RCC 7860 (cell line): ENCODE results near the gene MT1G.
A peak's percentile ranks its signal among the peaks of the same experiment; 100 is the strongest.
"Not testable (repeated sequence)": the region's sequence is repeated elsewhere in the genome, so short reads cannot be mapped to it uniquely, and the experiment has no call there.

Experiments
- DNase-seq: peaks from one replicate; pipeline ENCODE4 v3.0.0-alpha.2; 2015; ENCODE audit warnings: low spot score
- FAIRE-seq: peaks from 2 replicates; lab custom pipeline; 2012; peaks lifted over from hg19 to GRCh38; lab: Jason Lieb, UNC

The MT1G gene

DNA sequence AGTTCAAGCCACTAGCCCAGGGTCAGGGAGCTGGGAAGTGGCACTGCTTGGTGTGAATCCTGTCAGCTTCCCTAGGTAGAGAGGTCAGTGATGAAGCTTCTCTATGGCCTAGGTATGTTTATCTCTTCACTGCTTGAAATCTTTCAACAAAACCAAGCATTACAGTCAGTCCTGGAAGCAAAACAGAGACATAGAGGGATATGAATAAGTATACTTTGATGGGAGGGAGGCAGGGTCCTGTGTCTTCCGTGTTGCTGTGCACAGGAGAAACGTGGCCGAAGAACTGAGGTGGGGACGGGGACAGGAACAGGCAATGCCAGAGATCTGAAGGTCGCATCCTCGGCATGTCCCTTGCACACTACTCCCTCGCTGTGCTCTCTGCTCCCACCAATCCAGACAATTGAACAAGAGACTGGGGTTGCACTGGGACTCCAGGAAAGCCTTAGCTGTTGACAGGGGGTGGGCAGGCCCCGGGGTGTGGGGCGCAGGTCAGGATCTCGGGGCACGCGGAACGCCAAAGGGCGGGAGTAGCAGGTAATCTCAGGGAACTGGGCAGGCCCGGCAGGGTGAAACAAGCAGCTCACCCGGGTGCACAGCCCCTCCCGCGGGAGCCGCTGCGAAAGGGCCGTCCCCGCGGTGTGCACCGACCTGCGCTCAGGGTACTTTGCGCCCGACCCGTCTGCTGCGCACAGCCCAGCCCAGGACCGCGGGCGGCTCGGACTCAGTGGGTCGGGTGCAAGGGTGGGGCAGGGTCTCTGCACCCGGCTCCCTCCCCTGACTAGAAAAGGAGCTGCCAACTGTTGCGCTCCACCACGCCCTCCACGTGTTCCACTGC is 1.4 kb upstream of the MT1G start, which contains the start of gene MT1H:
MT1H (plus strand) TSS at position 810 of the 835 bp plus-strand sequence. CDS start 71 bp downstream, outside the sequence.
- no peak for DNase-seq
- FAIRE-seq: no peak

DNA sequence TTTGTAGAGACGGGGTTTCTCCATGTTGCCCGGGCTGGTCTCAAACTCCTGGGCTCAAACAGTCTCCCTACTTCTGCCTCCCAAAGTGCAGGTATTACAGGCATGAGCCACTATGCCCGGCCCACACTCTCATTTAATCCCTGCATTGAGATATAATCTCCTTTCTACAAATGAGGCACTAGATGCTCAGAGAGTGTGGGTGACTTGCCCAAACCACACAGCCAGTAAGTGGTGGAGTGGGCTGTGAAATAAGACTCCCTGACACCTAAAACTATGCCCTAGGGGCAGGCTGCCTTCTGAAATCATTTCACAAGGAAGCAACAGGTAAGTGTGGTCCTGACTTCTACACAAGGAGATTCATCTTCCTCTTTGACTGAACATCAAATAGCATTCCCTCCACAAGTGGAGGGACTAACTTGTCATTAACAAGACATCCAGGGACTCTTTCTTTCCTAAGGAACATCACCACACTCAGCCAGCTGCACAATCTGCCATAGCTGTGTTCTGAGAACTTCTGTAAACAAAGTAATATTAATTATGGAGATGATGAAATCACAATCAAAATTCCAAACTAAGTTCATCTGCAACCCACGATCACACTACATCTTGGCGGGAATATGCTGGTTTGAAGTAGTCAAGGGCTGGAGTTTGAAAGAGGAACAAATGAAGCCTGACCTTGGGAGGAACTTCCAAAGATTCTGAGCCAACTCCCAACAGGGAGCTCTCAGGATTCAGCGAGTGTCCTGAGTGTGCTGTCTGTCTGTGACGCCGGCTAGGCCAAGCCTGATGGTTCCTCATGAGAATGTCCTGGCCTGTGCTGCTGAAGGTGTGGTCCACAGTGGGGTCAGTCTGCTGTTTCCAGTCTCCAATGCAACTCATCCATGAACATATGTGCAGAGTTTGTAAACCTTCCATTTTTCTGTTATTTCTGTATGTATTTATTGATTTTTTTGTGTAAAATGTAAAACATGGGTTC is 2.3 kb downstream of the MT1G start:
- DNase-seq, FAIRE-seq: not testable (repeated sequence)

DNA sequence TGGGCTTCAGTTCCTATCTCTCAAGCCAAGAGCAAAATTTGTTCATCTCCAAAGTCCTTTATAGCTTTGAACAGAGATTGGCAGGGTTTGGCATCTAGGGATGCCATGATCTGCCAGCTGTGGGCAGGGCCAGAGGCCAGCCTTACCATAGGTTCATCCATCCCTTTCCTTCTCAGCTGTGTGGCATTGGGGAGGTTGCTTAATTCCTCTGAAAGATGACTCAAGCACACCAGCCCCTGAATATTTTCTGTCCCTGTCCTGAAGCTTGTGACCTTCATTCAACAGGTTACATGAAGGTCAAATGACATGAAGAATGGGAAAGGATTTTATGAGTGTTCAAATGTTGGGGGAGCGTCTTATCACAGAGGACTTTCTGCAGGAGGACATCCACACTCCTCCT is 3.4 kb downstream of the MT1G start:
- no peak for DNase-seq
- FAIRE-seq: no peak

DNA sequence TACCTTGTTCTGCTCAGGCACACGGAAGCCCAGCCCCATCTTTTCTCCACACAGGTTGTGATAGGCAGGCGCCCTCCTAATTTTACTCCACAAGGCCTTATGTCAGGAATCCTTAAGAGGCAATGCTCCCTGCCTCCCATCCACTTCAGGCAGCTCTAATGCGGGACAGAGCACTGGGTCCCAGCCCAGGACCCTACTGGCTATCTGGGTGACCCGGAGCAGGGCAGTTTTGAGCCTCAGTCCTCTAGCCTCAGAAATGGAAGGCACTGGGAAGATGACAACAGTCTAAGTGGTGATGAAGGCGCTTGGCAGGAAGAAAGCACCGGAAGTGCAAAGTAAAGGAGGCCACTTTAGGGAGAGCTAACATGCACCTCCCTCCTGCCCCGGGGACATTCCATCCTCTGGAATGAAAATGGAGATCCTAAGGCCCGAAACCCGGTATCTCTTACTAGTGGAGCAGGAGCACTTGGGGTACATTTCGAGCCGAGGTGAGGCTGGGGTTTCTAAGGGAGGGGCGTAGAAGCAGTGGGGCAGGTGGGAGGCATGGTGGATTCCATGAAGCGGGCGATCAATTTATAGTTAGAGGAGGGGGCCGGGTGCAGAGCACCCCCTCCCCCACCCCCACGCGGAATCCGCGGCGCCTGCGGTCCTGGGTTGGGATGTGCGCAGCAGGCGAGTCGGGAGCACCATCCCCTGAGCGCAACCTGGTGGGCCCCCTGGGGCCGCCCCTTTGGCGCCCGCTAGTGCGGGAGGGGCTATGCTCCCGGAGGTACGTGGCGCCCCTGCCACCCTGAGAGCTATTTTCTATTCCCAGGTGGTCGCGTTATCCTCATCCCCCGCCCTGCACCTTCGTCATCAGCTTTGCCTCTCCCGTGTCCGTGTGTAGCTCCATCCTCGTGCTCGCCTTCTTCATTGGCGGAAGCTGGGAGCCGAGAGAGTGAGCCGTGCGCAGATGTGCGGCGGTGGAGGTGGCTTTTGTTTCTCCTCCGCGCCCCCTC is 5.2 kb downstream of the MT1G start:
- DNase-seq (no peak), FAIRE-seq (no peak)

DNA sequence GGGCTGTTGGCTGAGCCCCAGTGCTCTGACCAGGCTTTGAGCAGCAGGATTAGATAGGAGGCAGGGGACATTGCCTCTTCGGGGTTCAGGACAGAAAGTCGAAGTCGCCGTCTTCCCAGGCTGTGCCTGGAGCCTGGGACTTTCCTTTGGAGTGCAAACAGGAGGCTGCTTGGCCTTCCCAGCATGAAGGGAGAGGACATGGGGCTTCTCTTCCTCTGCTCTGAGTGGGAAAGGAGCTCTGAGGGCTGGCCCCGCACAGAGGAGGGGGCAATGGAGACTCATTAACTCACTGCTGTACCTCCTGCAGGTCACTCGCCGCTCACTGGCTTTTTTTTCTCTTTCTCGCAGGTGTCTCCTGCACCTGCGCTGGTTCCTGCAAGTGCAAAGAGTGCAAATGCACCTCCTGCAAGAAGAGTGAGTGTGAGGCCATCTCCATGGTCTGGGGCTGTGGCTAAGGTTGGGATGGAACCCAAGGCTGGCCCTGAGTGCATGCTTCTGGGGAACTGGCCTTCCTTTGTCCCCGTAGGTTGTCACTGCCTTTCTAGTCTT is 9.5 kb downstream of the MT1G start:
- DNase-seq (peak; percentile 36), FAIRE-seq (no peak)

DNA sequence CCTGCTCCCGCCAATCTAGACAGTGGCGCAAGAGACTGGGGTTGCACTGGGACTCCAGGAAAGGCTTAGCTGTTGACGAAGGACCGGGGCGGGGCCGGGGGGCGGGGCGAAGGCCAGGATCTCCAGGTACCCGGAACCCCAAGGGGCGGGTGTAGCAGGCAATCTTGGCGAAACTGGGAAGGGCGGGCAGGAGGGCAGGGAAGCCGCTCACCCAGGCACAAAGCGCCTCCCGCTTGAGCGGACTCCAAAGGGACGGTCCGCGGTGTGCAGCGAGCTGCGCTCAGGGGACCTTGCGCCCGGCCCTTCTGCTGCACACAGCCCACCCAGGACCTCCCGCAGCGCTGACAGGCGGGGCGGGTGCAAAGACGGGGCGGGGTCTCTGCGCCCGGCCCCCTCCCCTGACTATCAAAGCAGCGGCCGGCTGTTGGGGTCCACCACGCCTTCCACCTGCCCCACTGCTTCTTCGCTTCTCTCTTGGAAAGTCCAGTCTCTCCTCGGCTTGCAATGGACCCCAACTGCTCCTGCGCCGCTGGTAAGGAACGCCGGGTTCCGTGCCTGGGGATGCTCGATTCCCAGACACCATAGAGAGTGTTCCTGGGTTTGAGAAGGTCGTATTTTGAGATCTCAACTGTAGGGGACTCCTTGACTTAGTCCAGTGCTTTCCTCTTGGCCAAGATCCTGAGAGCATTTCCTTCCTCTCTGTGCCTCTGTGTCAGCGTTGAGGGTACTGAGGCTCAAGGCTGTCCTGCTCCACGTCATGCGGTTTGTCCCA is 10.1 kb downstream of the MT1G start, which contains the start of gene MT1F:
MT1F (plus strand) TSS at position 405 of the 772 bp plus-strand sequence; CDS start at position 505, 100 bp downstream.
- DNase-seq: peak; percentile 50
- FAIRE-seq: no peak

DNA sequence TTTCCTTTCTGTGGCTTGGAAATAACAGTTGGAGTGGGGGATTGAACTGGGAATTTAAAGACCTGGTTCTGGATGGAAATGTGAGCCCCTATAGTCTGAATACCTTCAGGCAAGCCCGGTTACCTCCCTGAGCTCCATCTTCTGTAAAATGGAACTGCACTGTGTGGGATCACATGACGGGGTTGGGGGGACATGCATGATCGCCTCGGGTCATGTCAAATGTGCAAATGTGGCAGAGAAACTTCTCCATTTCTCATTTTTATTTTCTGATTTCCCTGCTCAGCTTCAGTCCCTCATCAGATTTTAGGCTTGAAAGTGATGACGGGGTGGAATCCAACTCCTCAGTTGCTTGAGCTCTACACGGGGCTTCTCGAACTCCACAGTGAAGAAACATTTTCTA is 14.6 kb downstream of the MT1G start:
- DNase-seq (no peak), FAIRE-seq (no peak)

DNA sequence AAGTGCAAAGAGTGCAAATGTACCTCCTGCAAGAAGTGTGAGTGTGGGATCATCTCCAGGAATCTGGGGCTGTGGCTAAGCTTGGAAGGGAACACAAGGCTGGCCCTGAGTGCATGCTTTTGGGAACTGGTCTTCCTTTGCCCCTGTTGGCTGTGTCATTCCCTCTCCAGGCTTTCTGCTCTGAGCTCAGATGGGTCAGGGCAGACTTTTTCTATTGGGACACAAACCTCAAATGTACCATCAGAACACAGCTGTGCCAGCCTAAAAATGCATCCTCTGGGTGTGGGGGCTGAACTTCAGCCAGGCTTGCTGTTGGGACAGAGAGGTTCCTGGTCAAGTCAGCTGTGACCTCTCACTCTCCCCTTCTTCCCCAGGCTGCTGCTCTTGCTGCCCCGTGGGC is 15.3 kb downstream of the MT1G start:
- DNase-seq (no peak), FAIRE-seq (no peak)

DNA sequence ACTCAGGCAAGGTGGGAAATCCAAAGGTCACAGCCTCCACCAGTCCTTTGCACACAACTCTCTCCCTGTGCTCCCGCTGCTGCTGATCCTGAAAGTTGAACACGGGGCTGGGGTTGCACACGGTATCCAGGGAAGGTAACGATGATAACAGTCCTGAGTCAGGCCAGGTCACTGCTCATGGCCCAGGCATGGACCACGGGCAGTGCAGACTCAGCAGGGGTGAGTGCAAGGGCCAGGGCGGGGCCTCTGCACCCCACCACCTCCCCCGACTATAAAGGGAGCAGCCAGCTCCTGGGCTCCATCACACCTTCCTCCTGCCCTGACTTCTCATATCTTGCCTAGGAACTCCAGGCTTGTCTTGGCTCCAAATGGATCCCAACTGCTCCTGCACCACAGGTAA is 16.3 kb downstream of the MT1G start, which contains the start of gene MT1B:
MT1B (plus strand) TSS at position 301 of the 400 bp plus-strand sequence; CDS start at position 369, 68 bp downstream.
- no peak for DNase-seq
- FAIRE-seq: no peak

DNA sequence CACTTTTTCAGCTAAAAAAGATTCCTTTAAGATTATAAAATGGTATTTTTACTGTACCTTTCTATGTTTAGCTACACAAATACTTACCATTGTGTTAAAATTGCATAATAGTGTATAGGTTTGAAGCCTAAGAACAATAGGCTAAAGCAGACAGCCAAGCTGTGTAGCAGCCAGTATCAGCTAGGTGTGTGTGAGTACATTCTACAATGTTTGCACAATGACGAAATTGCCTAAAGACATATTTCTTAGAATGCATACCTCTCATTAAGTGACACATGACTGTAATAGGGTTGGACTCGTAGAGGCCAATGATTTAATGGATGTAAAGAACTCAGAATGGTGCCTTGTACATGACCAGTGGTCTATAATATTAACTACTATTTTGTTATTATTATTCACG is 18.0 kb downstream of the MT1G start:
- no peak for DNase-seq

DNA sequence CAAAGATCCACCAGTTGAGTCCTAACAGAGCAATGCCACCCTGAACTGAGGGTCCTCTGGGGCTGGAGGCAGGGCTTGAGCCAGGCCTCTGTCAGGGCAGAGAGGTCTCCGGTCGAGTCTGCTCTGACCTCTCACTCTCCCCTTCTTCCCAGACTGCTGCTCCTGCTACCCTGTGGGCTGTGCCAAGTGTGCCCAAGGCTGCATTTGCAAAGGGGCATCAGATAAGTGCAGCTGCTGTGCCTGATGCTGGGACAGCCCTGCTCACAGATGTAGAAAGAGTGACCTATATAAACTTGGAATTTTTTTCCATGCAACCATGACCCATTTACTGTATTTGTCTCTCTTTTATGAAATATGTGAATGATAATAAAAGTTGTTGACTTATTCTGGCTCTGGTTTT is 18.6 kb downstream of the MT1G start:
- DNase-seq: no peak
- FAIRE-seq: no peak

More for the DNA sequence above, 18.0 kb downstream of the MT1G start:
- FAIRE-seq: no peak

DNA sequence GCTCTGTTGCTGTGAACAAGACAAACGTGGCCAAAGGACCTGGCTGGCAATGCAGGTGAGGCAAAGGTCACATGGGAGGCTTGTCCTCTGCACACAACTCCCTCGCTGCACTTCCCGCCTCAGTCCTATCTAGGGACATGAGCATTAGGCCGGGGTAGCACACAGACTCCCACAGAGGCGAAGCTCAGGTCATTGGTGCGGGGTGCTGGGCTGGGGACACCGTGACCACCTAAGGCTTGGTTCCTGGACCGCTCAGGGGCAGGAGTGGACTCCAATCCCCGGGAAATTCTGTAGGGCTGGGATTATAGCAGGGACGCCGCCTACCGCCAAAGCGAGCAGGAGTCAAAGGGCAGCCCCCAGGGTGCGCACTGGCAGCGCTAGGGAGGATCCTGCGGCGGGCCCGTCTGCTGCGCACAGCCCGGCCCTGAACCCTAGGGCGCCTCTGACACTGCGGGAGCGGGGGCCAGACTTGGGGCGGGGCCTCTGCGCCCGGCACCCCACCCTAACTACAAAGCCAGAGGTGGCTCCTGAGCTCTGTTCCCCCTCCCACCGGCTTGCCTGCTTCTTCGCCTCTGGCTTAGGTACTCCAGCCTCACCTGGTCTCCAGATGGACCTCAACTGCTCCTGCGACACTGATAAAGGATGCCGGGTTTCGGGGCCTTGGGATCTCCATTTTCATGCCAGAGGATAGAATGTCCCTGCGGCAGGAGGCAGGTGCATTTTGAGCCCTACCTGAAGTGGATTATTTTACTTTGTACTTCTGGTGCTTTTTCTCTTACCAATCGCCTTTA is 20.0 kb downstream of the MT1G start:
- FAIRE-seq (no peak), DNase-seq (no peak)

DNA sequence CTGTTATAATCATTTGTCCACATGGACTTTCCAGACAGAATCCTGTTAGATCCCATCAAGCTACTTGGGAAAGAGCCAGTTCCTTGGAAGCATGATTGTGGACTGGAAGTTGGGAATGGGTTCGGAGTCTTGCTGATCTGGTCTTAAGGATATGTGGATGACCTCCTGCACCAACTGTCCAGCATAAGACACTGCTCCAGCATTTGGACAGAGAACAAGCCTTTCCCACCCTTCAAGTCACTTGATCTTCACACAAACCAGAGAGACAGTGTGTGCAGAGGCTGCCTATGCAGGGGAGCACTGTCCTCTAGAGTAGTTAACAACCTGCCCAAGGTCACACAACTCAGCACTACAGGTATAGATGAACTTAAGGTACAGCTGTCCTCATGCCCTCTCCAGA is 22.0 kb downstream of the MT1G start:
- FAIRE-seq: no peak

DNA sequence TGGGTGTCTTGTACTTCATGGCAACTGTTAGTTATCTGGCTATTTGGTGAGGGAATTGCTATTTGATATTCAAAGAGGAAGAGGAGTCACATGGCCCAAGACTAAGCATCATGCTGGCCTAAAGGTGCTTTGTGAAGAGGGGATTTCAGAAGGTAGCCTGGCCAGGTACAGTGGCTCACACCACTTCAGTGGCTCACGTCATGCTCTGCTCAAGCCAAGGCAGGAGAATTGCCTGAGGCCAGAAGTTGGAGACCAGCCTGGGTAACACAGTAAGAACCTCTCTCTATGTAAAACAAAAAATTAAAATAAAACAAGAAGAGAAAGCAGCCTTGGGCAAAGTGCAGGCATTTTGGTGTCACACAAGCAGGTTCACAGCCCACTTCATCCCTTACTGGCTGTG is 22.6 kb downstream of the MT1G start:
- DNase-seq (no peak), FAIRE-seq (no peak)

More for the DNA sequence above, 22.0 kb downstream of the MT1G start:
- no peak for DNase-seq

DNA sequence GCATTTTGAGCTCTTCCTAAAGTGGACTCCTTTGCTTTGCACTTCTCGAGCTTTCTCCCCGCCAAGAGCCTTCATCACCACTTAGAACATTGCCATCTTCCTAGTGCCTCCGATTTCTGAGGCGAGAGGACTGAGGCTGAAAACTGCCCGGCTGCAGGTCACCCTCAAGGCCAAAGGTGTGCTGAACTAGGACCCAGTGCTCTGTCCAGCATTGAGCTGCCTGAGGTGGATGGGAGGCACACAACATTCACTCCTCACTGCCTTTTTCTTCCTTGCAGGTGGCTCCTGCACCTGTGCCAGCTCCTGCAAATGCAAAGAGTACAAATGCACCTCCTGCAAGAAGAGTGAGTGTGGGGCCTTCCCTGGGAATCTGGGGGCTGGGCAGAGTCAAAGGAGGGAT is 24.0 kb downstream of the MT1G start:
- no peak for DNase-seq
- no peak for FAIRE-seq

DNA sequence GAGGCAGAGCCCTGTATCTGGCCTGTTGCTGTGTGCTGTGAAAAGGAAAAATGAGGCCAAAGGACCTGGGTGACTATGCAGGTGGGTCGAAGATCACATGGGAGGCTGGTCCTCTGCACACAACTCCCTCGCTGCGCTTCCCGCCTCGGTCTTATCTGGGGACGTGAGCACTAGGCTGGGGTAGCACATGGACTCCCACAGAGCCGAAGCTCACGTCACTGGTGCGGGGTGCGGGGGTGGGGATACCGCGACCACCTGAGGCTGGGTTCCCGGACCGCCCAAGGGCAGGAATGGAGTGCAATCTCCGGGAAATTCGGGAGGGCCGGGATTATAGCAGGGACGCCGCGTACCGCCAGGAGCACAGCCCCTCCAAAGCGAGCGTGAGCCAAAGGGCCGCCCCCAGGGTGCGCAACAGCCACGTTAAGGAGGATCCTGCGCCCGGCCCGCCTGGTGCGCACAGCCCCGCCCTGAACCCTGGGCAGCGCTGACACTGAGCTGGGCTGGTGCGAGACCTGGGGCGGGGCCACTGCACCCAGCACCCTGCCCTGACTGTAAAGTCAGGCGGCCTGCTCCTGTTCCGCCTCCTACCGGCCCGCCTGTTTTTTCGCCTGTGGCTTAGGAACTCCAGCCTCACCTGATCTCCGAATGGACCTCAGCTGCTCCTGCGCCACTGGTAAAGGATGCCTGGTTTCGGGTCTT is 24.6 kb downstream of the MT1G start:
- no peak for FAIRE-seq
- peak; percentile 6 for DNase-seq

DNA sequence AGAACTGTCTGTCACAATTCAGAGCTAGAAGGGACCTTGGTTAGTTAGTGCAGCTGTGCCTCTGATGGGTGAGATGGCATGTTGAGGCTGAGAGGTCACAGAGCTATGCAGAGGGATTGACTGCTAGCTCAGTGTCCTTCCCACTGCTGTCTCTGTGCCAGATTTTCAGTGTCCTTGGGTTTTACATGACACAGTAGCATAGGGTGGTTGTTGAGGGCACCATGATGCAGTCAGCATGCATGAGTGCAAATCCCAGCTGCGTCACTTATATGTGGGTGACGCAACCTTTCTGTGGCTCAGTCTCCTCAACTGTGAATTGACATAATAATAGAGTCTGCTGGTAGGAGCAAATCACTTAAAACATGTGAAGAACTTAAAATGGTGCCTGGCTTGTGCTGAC is 26.7 kb downstream of the MT1G start:
- DNase-seq (no peak), FAIRE-seq (no peak)

DNA sequence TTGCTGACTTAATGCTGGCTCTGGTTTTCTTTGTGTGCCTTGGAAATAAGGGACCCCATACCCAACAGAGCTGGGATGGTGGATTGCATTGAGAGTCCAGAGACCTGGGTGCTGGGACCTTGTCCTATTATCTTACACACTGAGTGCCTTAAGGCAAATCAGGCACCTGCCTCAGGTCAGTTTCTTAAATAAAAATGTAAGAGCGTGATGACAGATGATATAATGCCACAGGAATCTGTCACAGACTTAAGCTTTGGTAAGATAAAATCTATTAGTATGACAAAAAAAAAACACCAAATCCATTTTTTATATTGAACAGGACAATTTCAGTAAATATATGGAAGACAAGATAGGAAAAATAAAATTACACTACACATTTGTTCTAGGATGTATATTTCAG is 27.8 kb downstream of the MT1G start:
- FAIRE-seq: no peak

More for the DNA sequence above, 27.8 kb downstream of the MT1G start:
- DNase-seq: no peak
